ENCODE results near the gene LAGE3. TPM values are rescaled to one million over a fixed set of nuclear protein-coding genes. Genes with fewer than 3 reads are reported as not detected.

LAGE3 gene
- total and polyA plus RNA-seq, 8 donors, result 14.9 to 24.2 (median 19.5) TPM

DNA sequence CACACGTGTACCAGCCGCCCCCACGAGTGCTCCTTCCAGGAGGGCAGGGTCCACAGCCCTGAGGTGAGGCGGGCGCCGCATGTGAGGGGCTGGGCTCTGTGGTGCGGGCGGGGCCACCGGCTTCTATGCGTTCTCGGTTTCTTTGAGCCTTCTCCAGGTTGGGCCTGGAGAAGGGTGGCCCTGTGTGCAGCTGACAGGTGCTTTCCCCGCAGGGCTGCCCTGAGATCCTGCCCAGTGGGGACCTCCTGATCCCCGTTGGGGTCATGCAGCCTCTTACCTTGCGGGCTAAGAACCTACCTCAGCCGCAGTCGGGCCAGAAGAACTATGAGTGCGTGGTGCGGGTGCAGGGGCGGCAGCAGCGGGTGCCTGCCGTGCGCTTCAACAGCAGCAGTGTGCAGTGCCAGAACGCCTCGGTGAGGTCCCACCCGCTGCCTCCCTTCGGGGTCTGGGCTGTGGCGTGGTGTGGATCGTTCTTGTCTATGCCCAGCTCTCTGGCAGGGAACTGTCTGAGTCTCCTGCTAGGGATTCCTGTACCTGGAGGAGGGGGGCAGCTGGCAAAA, 14.2 kb downstream of the LAGE3 start:
- ATAC-seq, result no peak
- Histone ChIP-seq H3K4me1 (no peaks in the 10 kb centered on the region), H3K4me3 (no peak overlapping the region), H3K9me3 (no peaks in the 10 kb centered on the region), H3K36me3 (peaks cover 0 to 69% of the 10 kb centered on the region in 2 donors), H3K27ac (no peak overlapping the region), H3K27me3 (no peaks in the 10 kb centered on the region)
- TF ChIP-seq, protein P1, sequence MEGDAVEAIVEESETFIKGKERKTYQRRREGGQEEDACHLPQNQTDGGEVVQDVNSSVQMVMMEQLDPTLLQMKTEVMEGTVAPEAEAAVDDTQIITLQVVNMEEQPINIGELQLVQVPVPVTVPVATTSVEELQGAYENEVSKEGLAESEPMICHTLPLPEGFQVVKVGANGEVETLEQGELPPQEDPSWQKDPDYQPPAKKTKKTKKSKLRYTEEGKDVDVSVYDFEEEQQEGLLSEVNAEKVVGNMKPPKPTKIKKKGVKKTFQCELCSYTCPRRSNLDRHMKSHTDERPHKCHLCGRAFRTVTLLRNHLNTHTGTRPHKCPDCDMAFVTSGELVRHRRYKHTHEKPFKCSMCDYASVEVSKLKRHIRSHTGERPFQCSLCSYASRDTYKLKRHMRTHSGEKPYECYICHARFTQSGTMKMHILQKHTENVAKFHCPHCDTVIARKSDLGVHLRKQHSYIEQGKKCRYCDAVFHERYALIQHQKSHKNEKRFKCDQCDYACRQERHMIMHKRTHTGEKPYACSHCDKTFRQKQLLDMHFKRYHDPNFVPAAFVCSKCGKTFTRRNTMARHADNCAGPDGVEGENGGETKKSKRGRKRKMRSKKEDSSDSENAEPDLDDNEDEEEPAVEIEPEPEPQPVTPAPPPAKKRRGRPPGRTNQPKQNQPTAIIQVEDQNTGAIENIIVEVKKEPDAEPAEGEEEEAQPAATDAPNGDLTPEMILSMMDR (IDR thresholded peaks at IDR 0.05), result no peak
- intact Hi-C loops (cut with DNase I), result no loop called here
- DNase-seq, result no peak

DNA sequence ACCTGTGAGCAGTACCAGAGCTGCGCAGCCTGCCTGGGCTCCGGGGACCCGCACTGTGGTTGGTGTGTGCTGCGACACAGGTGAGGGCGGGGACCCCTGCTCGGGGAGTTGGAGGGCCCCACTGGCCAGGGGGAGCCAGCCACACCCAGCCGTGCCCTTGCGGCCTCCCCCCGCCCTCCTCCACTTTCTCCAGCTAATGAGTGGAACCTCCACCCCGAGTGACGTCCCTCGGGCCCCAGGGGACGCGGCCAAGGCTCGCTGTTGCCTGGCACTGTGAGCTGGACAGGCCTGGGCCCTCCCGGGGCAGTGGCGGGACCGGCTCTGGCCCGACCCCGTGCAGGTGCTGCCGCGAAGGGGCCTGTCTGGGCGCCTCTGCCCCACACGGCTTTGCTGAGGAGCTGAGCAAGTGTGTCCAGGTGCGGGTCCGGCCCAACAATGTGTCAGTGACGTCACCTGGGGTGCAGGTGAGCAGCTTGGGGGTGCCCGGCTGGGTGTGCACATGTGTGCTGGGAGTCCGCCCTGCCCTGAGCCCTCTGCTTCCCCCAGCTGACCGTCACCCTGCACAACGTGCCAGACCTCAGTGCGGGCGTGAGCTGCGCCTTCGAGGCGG, 15.4 kb downstream of the LAGE3 start:
- Histone ChIP-seq H3K9me3 (no peaks in the 10 kb centered on the region), H3K4me3 (no peak overlapping the region), H3K27ac (no peak overlapping the region), H3K36me3 (peaks cover 0 to 57% of the 10 kb centered on the region in 2 donors), H3K4me1 (no peaks in the 10 kb centered on the region), H3K27me3 (no peaks in the 10 kb centered on the region)
- TF ChIP-seq, protein P1 (IDR thresholded peaks at IDR 0.05), result no peak
- intact Hi-C loops (cut with DNase I), result no loop called here
- no peak for DNase-seq
- no peak for ATAC-seq

DNA sequence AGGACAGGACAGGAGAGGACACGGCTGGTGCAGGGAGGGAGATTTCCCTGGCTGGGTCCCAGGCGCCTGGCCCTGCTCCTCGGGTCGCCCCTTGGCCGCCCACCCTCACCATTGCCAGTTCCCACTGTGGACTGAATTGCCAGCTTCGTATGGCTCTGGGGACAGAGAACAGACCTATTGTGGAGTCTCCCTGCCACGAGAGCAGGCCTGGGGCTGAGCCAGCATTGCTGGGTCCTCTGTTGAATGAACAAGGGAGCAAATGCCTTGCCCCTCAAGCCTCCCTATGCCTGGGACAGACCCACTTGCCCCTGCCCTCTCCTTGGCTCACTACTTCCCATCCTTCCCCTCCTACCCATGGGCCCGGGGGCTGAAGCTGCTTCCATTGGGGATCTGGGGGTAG, 16.7 kb downstream of the LAGE3 start:
- no peak overlapping the region for H3K27ac ChIP-seq
- H3K36me3 ChIP-seq, result peaks cover 0 to 44% of the 10 kb centered on the region in 2 donors
- TF ChIP-seq, protein P1 (IDR thresholded peaks at IDR 0.05), result no peak
- intact Hi-C loops (cut with DNase I), result no loop called here
- ATAC-seq, result no peak
- no peak overlapping the region for H3K4me3 ChIP-seq
- H3K27me3 ChIP-seq, result no peaks in the 10 kb centered on the region
- H3K4me1 ChIP-seq, result no peaks in the 10 kb centered on the region
- DNase-seq, result no peak
- no peaks in the 10 kb centered on the region for H3K9me3 ChIP-seq

DNA sequence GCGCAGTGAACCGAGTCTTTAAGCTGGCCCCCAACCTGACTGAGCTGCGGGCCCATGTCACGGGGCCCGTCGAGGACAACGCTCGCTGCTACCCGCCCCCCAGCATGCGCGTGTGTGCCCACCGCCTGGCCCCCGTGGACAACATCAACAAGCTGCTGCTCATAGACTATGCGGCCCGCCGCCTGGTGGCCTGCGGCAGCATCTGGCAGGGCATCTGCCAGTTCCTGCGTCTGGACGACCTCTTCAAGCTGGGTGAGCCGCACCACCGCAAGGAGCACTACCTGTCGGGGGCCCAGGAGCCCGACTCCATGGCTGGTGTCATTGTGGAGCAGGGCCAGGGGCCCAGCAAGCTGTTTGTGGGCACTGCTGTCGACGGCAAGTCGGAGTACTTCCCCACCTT, 18.8 kb downstream of the LAGE3 start:
- H3K9me3 ChIP-seq, result no peaks in the 10 kb centered on the region
- ATAC-seq, result no peak
- intact Hi-C loops (cut with DNase I), result no loop called here
- H3K27ac ChIP-seq, result no peak overlapping the region
- H3K4me3 ChIP-seq, result no peak overlapping the region
- TF ChIP-seq, protein P1 (IDR thresholded peaks at IDR 0.05), result no peak
- no peaks in the 10 kb centered on the region for H3K4me1 ChIP-seq
- no peaks in the 10 kb centered on the region for H3K27me3 ChIP-seq
- H3K36me3 ChIP-seq, result peaks cover 0 to 25% of the 10 kb centered on the region in 2 donors
- no peak for DNase-seq

GRCh38 chrX:154459832-154460231, 19.2 kb downstream of the LAGE3 start:
- intact Hi-C loops (cut with DNase I), result no loop called here
- H3K36me3 ChIP-seq, result peaks cover 0 to 20% of the 10 kb centered on the region in 2 donors
- DNase-seq (no peak), ATAC-seq (no peak)
- TF ChIP-seq, protein P1 (IDR thresholded peaks at IDR 0.05), result no peak
- H3K4me1 ChIP-seq, result no peaks in the 10 kb centered on the region
- H3K27me3 ChIP-seq, result no peaks in the 10 kb centered on the region
- no peak overlapping the region for H3K27ac ChIP-seq
- H3K9me3 ChIP-seq, result no peaks in the 10 kb centered on the region
- H3K4me3 ChIP-seq, result peak overlapping the region in 1 of 2 donors; percentile 59
